ENCODE results near the gene FOS. TPM values are rescaled to one million over a fixed set of nuclear protein-coding genes. Genes with fewer than 3 reads are reported as not detected.

FOS gene
- total RNA-seq, 6 donors from 2014 or later = 386 to 1,146 (median 633) TPM

DNA sequence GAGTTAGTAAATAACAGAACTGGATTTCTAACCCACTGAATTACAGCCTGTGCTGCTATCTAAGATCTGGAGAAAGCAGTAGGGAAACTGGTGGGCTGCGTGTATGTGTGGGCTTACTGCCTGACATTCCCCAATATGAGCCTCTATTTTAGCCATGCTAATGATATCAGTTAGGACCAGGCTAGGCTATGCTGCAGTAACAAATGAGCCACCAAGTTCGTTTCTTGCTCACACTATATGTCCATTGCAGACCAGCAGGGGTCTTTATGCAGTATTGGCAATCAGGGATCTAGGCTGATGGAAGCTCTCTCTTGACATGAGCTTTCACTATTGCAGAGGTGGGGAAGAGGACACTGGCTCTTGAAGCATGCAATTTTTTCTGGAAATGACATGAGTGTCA lies 40.4 kb downstream of the FOS start:
- WGBS, 2 donors = 73 to 87% methylated on average over 2 of the region's 2 CpGs
- TF ChIP-seq POLR2A (IDR thresholded peaks at IDR 0.05) (no peak), EP300 (IDR thresholded peaks at IDR 0.05) (no peak), CTCF (IDR thresholded peaks at IDR 0.05) (no peak), POLR2AphosphoS5 (IDR thresholded peaks at IDR 0.05) (no peak)

DNA sequence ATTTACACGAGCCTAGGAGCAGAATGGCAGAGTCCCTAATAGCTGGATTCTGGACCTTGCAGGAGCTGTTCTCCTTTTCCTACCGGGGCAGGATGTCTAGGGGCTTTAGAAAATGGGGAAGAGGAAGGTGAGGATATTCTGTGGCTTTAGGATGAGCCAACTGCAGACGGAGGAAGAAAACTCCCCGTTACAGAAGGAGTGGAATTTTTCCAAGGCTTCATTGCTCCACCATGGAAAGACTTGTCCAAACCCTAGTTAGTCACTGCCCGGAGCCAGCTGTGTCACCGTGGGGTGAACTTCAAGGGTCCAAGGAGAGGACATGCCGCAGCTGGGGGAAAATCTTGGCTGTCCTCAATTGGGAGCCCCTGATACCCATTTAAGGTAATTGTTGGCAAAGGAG lies 41.6 kb downstream of the FOS start:
- WGBS, 2 donors = 49% methylated on average over 4 to 7 of the region's 7 CpGs
- no peaks in the 10 kb centered on the region for H3K36me3 ChIP-seq
- H3K4me3 ChIP-seq = no peak overlapping the region
- no peaks in the 10 kb centered on the region for H3K27me3 ChIP-seq
- peaks cover 0 to 5% (median 3%) of the 10 kb centered on the region in 4 donors for H3K4me1 ChIP-seq
- no peak overlapping the region for H3K27ac ChIP-seq
- TF ChIP-seq CTCF (IDR thresholded peaks at IDR 0.05) (no peak), POLR2A (IDR thresholded peaks at IDR 0.05) (no peak), POLR2AphosphoS5 (IDR thresholded peaks at IDR 0.05) (no peak), EP300 (IDR thresholded peaks at IDR 0.05) (no peak)
- DNase-seq (peak in 1 of 2 donors; percentile 2), ATAC-seq (ENCODE audit: low FRiP score in 2 of 2) (no peak)
- no peaks in the 10 kb centered on the region for H3K9me3 ChIP-seq

More for the DNA sequence above, 40.4 kb downstream of the FOS start:
- Histone ChIP-seq H3K4me1 (peaks cover 0 to 12% (median 7%) of the 10 kb centered on the region in 4 donors), H3K36me3 (no peaks in the 10 kb centered on the region), H3K9me3 (no peaks in the 10 kb centered on the region), H3K27me3 (no peaks in the 10 kb centered on the region), H3K4me3 (no peak overlapping the region), H3K27ac (no peak overlapping the region)
- DNase-seq (no peak), ATAC-seq (ENCODE audit: low FRiP score in 2 of 2) (no peak)

GRCh38 chr14:75322746-75323145 lies 44.1 kb downstream of the FOS start:
- Histone ChIP-seq H3K36me3 (no peaks in the 10 kb centered on the region), H3K4me3 (no peak overlapping the region), H3K9me3 (no peaks in the 10 kb centered on the region), H3K27me3 (no peaks in the 10 kb centered on the region), H3K4me1 (no peaks in the 10 kb centered on the region), H3K27ac (no peak overlapping the region)
- TF ChIP-seq POLR2A (IDR thresholded peaks at IDR 0.05) (no peak), EP300 (IDR thresholded peaks at IDR 0.05) (no peak), CTCF (IDR thresholded peaks at IDR 0.05) (no peak)
- DNase-seq = no peak
- 71 to 89% methylated on average over 1 of the region's 1 CpG for WGBS, 2 donors
- no peak for ATAC-seq (ENCODE audit: low FRiP score in 2 of 2)

GRCh38 chr14:75323571-75323970 lies 44.9 kb downstream of the FOS start:
- H3K4me3 ChIP-seq = no peak overlapping the region
- H3K27me3 ChIP-seq = no peaks in the 10 kb centered on the region
- H3K9me3 ChIP-seq = no peaks in the 10 kb centered on the region
- no peak for DNase-seq
- H3K36me3 ChIP-seq = no peaks in the 10 kb centered on the region
- ATAC-seq (ENCODE audit: low FRiP score in 2 of 2) = no peak
- no peaks in the 10 kb centered on the region for H3K4me1 ChIP-seq
- no peak overlapping the region for H3K27ac ChIP-seq
- no peak for TF ChIP-seq POLR2A (IDR thresholded peaks at IDR 0.05)
- no peak for TF ChIP-seq CTCF (IDR thresholded peaks at IDR 0.05)
- TF ChIP-seq EP300 (IDR thresholded peaks at IDR 0.05) = no peak
- no peak for TF ChIP-seq POLR2AphosphoS5 (IDR thresholded peaks at IDR 0.05)
- 68 to 73% methylated on average over 6 of the region's 6 CpGs for WGBS, 2 donors

DNA sequence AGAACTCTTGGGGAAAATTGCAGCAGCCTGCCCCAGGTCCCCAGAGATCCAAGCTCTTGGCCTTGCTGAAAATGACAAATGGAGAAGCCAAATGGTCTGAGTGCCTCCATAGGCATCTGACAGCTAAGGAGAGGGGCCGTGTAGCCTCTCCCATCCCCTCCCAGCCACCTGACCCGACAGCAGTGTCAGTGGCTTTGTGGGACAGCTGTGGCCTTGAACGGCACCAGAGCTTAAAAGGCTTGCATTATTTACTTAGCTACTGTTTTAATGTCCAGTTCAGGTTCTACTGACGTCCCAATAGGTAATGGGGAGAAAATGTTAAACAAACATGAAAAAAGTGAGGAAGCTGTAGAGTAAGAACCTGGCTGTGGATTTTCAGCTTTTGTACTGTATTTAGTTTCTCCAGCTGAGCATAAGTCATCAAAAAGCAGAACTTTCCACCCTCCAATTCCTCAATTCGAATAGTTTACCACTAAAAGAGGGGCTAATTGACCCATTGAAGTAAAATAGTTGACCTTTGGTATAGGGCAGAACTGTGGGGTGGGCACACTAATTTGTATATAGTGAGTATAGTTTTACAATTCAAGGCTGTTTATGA lies 50.0 kb downstream of the FOS start:
- Histone ChIP-seq H3K4me3 (no peak overlapping the region), H3K9me3 (no peaks in the 10 kb centered on the region), H3K27me3 (no peaks in the 10 kb centered on the region), H3K4me1 (peaks cover 0 to 3% (median 1%) of the 10 kb centered on the region in 4 donors), H3K36me3 (no peaks in the 10 kb centered on the region), H3K27ac (no peak overlapping the region)
- ATAC-seq (ENCODE audit: low FRiP score in 2 of 2) (no peak), DNase-seq (no peak)
- 50 to 64% methylated on average over 4 to 5 of the region's 5 CpGs for WGBS, 2 donors
- no peak for TF ChIP-seq POLR2AphosphoS5 (IDR thresholded peaks at IDR 0.05)
- no peak for TF ChIP-seq POLR2A (IDR thresholded peaks at IDR 0.05)
- no peak for TF ChIP-seq CTCF (IDR thresholded peaks at IDR 0.05)
- TF ChIP-seq EP300 (IDR thresholded peaks at IDR 0.05) = no peak
